ENCODE results near the gene HOXA11. TPM values are rescaled to one million over a fixed set of nuclear protein-coding genes. Genes with fewer than 3 reads are reported as not detected.

Gene HOXA11
- total and polyA plus RNA-seq, 11 donors = not detected

- ATAC-seq (peak; percentile 55 to 85 (median 71)), DNase-seq (peak; percentile 52 to 80 (median 64))
- Histone ChIP-seq H3K27me3 (peaks cover 89 to 100% (median 99%) of the 10 kb centered on the region in 9 donors), H3K4me3 (peak overlapping the region in 11 of 12 donors; percentile 1 to 39 (median 33)), H3K4me1 (peaks cover 3 to 59% (median 24%) of the 10 kb centered on the region in 12 donors), H3K9me3 (no peaks in the 10 kb centered on the region), H3K27ac (peak overlapping the region in 1 of 12 donors; percentile 92), H3K36me3 (no peaks in the 10 kb centered on the region)
- intact Hi-C loops (cut with DNase I) = loop anchor here in 5 of 10 donors (10.0 kb wide), 3 partner anchors 1066 to 1286 kb away; no protein-coding TSS in a partner anchor
- WGBS, 4 donors = 1 to 2% (median 2%) methylated on average over 34 to 58 of the region's 58 CpGs
- TF ChIP-seq POLR2A (IDR thresholded peaks at IDR 0.05) (no peak), CTCF (IDR thresholded peaks at IDR 0.05) (peak; percentile 64 to 90 (median 82))
Measured at GRCh38 chr7:27150568-27151340, 34.3 kb downstream of the HOXA11 start.

DNA sequence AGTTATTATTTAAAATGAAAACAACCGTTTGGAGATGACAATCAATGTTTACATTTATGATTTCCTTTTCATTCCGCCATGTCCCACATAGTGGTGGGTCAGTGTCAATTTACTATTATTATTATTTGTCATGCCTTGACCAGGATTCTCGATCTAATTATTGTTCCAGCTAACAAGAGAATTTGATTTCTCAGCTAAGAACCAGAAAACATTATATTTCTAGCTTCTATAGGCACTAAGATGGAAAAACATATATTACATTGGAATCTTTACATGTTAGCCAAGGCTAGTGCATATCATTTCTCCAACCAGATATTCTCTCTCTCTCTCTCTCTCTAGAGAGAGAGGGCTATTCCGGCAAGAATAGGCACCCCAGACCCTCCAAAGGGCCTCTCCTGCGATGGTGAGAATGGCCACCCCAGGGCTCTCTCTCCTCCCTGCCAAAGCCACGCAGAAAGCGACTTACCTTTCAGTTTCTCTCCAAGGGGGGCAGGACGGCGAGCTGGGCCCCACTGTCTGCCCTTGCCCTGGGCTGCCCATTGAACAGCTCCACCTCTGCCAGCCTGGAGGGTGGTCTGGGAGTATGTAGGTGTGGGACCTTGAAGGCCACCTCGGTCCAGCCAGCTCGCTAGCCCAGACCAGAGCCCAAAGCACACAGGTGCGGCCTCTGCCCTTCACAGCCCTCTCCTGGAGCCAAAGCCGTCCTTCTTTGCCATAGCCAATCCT, 35.0 kb downstream of the HOXA11 start:
- Histone ChIP-seq H3K36me3 (no peaks in the 10 kb centered on the region), H3K4me1 (peaks cover under 1 to 56% (median 23%) of the 10 kb centered on the region in 12 donors), H3K9me3 (no peaks in the 10 kb centered on the region), H3K27me3 (peaks cover 89 to 100% (median 99%) of the 10 kb centered on the region in 9 donors), H3K27ac (peak overlapping the region in 1 of 12 donors; percentile 92), H3K4me3 (peak overlapping the region in 2 of 12 donors; percentile 33 to 38)
- DNase-seq (peak in 2 of 5 donors; percentile 5 to 61), ATAC-seq (no peak)
- 27 to 51% (median 37%) methylated on average over 13 of the region's 13 CpGs for WGBS, 4 donors
- intact Hi-C loops (cut with DNase I) = loop anchor here in 5 of 10 donors (10.0 kb wide), 3 partner anchors 1065 to 1285 kb away; no protein-coding TSS in a partner anchor
- TF ChIP-seq POLR2A (IDR thresholded peaks at IDR 0.05) = no peak
- TF ChIP-seq CTCF (IDR thresholded peaks at IDR 0.05) = no peak

GRCh38 chr7:27148756-27149641, 36.0 kb downstream of the HOXA11 start:
- 15 to 40% (median 31%) methylated on average over 28 to 30 of the region's 30 CpGs for WGBS, 4 donors
- H3K36me3 ChIP-seq = no peaks in the 10 kb centered on the region
- H3K4me1 ChIP-seq = peaks cover 0 to 56% (median 20%) of the 10 kb centered on the region in 12 donors
- peaks cover 88 to 100% (median 99%) of the 10 kb centered on the region in 9 donors for H3K27me3 ChIP-seq
- H3K9me3 ChIP-seq = no peaks in the 10 kb centered on the region
- TF ChIP-seq POLR2A (IDR thresholded peaks at IDR 0.05) = no peak
- no peak for TF ChIP-seq CTCF (IDR thresholded peaks at IDR 0.05)
- intact Hi-C loops (cut with DNase I) = no loop called here
- peak overlapping the region in 1 of 12 donors; percentile 76 for H3K27ac ChIP-seq
- DNase-seq (peak in 1 of 5 donors; percentile 37), ATAC-seq (no peak)
- H3K4me3 ChIP-seq = no peak overlapping the region

Data from heart left ventricle (tissue), 16 donors.